Embryonic facial prominence (tissue), 1 donor: ENCODE measurements around the gene FKBP1A.

Experiments
- DNase-seq: peaks from one replicate; pipeline ENCODE4 v3.0.0-alpha.2; 2016; ENCODE audit errors: extremely low spot score

Gene FKBP1A

GRCh38 chr20:1319051-1319450 lies 73.8 kb downstream of the FKBP1A start:
- no peak for DNase-seq
